Spleen (tissue), 7 donors: ENCODE measurements around the gene EFCAB8.

Experiments used
- POLR2A ChIP-seq, 3 donors: fragments of 450-650 bp; IDR thresholded peaks; one replicate each; pipeline ENCODE4 v1.5.1; 2017; ENCODE audit warnings: antibody characterized with exemption in 3 of 3, mild to moderate bottlenecking in 1 of 3
- POLR2AphosphoS5 ChIP-seq, 3 donors: sonication (generic); formaldehyde crosslinking; IDR thresholded peaks; one replicate each; pipeline ENCODE4 v1.5.1; 2017; ENCODE audit warnings: antibody characterized with exemption in 3 of 3
- TF ChIP-seq, protein P1 (sequence below), 11 experiments: fragments of 200-600 bp in 7 of 11; fragments of 450-650 bp in 4 of 11; sonication (generic) in 4 of 11; IDR thresholded peaks in 8 of 11; conservative IDR thresholded peaks in 3 of 11; 1 replicate in 7 of 11; 2 replicates in 4 of 11; pipeline versions ENCODE4 v1.4.0 to v1.8.0; 2016 to 2021; ENCODE audit warnings: antibody characterized with exemption in 11 of 11, inconsistent platforms in 4 of 11, mild to moderate bottlenecking in 1 of 11
- donor health status: DM: no; HTN: no; CAD: no; lungs with moderate emphysema.
- donor health status: DM: no; HTN: no; CAD: no.
- donor health status: DM: no; HTN: no; CAD: no.

DNA sequence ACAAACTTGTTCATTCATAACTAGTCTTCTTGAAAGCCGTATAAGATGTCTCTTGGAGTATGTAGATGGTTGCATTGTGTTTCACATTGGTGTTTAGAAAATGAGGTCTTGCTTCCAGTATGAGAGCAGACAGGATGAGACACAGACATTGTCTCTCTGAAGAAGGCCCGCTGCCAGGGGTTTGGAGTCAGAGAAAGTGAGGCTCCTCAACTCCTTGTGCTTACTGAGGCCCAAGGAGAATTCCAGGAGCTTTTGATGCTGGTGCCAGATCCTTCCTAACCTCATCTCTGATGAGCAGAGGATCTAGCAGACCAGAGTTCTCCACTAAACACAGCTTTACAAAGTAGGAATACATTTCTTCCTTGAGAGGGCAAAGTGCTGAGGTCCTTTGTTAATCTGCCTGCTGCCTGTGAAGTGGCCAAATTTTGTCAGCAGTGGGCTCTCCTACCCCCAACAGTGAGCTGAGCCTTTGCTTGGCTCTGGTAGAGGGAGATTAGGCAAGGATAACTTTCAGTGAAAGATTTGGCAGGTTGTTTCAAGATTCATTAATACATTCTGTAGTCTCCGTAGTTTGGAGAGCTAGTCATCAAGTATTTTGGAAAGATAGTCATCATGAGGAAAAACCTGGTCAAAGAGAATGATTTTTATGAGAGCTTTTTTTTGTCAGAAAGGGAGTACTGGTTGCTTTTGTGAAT is 29.3 kb upstream of the EFCAB8 start:
- TF ChIP-seq POLR2AphosphoS5 (IDR thresholded peaks at IDR 0.05): no peak
- TF ChIP-seq, protein P1, sequence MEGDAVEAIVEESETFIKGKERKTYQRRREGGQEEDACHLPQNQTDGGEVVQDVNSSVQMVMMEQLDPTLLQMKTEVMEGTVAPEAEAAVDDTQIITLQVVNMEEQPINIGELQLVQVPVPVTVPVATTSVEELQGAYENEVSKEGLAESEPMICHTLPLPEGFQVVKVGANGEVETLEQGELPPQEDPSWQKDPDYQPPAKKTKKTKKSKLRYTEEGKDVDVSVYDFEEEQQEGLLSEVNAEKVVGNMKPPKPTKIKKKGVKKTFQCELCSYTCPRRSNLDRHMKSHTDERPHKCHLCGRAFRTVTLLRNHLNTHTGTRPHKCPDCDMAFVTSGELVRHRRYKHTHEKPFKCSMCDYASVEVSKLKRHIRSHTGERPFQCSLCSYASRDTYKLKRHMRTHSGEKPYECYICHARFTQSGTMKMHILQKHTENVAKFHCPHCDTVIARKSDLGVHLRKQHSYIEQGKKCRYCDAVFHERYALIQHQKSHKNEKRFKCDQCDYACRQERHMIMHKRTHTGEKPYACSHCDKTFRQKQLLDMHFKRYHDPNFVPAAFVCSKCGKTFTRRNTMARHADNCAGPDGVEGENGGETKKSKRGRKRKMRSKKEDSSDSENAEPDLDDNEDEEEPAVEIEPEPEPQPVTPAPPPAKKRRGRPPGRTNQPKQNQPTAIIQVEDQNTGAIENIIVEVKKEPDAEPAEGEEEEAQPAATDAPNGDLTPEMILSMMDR (IDR thresholded peaks at IDR 0.05 in 8 of 11, conservative IDR thresholded peaks at IDR 0.05 in 3 of 11): no peak
- no peak for TF ChIP-seq POLR2A (IDR thresholded peaks at IDR 0.05)
